ENCODE data around the gene DCBLD1.

- no peak for TF ChIP-seq EZH2 (IDR thresholded peaks at IDR 0.05)
- TF ChIP-seq, protein P1, sequence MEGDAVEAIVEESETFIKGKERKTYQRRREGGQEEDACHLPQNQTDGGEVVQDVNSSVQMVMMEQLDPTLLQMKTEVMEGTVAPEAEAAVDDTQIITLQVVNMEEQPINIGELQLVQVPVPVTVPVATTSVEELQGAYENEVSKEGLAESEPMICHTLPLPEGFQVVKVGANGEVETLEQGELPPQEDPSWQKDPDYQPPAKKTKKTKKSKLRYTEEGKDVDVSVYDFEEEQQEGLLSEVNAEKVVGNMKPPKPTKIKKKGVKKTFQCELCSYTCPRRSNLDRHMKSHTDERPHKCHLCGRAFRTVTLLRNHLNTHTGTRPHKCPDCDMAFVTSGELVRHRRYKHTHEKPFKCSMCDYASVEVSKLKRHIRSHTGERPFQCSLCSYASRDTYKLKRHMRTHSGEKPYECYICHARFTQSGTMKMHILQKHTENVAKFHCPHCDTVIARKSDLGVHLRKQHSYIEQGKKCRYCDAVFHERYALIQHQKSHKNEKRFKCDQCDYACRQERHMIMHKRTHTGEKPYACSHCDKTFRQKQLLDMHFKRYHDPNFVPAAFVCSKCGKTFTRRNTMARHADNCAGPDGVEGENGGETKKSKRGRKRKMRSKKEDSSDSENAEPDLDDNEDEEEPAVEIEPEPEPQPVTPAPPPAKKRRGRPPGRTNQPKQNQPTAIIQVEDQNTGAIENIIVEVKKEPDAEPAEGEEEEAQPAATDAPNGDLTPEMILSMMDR (IDR thresholded peaks at IDR 0.05), result no peak
- TF ChIP-seq EZH2phosphoT487 (IDR thresholded peaks at IDR 0.05), result no peak
These were observed 90.7 kb downstream of the DCBLD1 start for GRCh38 chr6:117573006-117573680.

All from neural progenitor cell (in vitro differentiated cells).